GM21619 (cell line): ENCODE results near the gene MPHOSPH6.
"Not testable (repeated sequence)": the region's sequence is repeated elsewhere in the genome, so short reads cannot be mapped to it uniquely, and the experiment has no call there.

Experiments used
- ATAC-seq: cut with Tn5 transposase; IDR thresholded peaks from one replicate; pipeline ENCODE4 v1.9.1; 2021; ENCODE audit not compliant: unreplicated experiment

The MPHOSPH6 gene, protein sequence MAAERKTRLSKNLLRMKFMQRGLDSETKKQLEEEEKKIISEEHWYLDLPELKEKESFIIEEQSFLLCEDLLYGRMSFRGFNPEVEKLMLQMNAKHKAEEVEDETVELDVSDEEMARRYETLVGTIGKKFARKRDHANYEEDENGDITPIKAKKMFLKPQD

DNA sequence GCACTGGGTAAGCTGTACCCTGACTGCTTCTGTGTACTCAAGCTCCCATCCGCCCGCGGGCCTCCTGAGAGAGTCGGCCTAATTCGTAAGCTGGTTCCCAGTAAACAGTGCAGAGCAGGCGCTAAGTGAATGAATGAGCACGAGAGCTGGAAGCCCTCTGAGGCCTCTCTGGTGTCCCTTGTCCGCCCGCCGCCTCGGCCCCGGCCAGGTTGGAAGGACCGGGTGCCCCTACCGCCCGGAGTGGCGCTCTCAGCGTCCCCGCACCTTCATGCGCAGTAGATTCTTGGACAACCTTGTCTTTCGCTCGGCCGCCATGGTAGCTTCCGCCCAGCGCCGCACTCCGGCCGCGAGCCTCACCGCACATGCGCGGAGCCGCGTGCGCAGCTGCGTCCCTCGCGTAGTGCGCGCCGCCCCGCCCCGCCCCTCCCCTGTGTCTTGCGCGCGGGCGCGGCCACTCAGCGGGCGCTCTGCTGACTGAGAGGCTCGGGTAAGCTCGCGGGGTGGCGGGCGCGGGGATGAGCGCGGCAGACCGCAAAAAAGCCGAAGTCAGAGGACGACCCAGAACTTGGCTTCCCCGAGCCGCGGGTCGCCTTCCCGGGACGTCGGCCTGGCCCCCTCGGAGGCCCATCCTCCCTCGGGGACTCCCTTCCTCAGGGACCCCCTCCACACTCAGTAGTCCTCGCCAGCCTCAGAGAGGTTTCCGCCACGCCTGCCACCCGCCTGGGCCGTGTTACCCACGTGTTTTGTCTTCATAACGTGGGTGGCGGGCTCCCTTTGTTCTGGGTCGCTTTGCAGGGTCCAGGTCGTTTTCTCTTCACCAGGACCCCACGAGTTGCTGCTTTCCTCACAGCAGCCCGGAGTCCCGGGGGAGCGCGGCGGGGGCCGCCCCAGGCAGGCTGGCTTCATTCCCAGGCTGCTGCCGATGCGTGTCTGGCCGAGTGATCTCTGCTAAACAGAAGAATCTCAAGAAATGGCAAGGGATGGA, at the start of gene MPHOSPH6:
MPHOSPH6 (minus strand) TSS at position 364 of the 985 bp plus-strand sequence; CDS start at position 315, 49 bp downstream.
- ATAC-seq, result peak; percentile 93

DNA sequence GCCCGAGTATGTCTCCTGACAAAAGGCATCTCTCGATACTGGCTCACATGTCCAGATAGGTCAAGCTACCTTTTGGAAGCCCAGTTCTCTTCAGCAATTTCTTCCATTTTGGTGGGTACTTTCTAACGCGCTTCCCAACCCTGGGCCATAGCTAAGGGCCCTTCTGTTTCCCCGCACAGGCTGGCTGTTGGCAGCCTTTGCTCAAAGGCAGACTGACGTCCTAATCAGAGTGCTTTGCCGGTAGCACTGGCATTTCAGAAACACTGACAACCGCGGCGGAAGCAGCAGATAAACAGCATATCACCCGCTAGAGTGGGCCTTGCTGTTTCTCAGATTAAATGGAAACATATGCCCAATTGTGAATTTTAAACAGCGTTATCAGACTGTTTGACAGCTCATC, 49.3 kb upstream of the MPHOSPH6 start:
- ATAC-seq, result no peak

DNA sequence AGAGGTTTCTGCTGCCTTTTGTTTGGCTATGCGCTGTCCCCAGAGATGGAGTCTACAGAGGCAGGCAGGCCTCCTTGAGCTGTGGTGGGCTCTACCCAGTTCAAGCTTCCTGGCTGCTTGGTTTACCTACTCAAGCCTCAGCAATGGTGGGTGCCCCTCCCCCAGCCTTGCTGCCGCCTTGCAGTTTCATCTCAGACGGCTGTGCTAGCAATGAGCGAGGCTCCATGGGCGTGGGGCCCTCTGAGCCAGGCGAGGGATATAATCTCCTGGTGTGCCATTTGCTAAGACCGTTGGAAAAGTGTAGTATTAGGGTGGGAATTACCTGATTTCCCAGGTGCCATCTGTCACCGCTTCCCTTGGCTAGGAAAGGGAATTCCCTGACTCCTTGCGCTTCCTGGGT, 39.3 kb upstream of the MPHOSPH6 start:
- ATAC-seq, result not testable (repeated sequence)

DNA sequence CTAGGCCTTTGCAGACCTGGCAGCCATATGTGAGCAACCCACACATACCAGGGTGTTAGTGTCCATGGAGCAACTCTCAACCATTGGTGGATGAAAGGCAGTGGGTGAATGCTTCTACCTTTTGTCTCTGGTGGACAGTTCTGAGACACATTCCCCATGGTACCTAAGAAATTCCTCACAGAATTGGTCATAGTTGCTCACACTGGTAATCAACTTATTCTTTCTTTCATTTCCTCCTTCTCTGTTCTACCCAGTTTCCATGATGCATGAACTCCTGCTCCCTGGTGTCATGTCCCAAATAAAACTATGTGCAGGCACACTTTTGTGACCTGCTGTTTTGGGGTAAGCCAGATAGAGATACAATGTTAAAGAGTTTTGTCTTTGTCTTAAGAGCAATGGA, 33.2 kb upstream of the MPHOSPH6 start:
- no peak for ATAC-seq

DNA sequence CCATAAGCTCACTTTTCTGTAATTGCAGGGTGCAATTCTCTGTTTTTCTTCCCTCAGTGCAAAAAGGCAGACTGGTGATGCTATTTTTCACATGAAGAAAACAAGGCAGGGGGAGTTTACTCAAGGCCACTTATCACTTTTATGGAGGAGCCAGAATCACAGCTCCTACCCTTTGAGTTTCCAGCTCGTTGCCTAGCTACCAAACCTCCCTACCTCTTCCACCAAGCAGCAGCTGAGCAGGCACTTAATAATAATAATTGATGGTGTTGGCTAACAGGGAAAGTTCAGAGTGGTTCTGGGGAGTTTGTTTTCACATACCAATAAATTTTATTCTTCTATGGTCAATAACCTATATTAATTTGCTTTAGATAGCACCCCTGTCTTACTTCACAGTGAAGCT, 31.9 kb upstream of the MPHOSPH6 start:
- ATAC-seq, result no peak

DNA sequence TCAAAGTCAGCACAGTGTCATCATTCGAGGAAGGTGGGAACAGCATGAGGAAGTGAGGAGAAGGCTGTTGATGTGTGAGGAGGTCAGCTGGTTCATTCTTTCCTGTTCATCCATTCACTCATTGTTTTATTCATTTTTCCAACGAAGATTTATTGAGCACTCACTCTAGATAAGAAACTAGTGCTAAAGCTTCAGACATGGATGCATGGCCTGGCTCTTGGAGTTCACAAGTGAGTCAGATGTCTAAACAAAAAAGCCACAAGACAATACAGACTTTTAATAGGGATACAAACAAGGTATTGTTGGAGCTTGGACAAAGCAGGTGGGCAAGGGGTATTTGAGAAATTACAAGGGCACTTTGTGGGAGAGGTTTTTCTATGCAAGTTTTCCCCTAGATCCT, 31.3 kb upstream of the MPHOSPH6 start:
- ATAC-seq, result no peak

DNA sequence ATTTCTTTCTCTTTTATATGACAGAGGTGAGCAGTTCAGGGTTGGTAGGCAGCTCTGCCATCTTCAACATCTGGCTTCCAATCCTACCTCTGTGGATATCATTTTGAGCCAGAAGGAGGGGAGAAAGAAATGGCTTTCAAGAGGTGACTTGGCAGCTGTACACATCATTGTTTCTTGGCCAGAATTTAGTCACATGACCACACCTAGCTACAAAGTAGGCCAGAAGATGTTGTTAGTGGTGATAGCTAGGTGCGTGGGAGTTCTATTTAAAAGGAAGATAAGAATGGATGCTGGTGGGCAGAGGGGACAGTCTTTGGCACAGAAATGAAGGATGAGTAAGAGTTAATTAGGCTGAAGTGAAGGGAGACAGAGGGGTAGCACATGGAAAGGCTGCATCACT, 29.2 kb upstream of the MPHOSPH6 start:
- ATAC-seq, result no peak

DNA sequence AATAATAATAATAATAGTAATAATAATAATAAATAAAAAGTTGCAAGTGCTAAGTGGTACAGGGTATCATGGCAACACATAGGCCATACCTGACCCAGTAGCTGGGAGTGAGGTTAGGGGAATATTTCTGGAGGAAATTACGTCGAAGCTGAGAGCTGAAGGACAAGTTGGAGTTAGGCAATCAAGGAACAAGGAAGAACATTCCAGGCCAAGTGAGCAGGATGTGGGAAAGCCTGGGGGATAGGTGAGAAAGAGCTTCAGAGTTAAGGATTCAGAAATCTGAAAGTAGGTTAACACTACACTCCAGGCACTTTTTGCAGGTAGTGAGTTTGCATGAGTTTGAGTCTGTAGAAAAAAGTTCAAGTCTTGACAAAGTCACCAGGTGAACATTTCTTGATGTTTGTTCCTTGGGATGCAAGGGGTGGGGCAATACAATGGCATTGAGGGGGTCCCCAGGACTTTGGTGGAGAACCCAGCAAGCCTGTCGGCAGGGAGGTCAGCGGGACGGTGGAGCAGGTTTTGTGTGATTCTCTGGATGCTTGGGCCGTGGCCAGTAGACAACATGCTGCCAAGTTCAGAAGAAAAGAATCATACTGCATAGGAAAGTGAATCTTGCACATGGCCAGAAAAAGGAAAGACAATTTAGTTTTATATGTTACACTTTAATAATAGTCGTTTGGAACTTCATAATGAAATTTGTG, 27.7 kb upstream of the MPHOSPH6 start:
- no peak for ATAC-seq

DNA sequence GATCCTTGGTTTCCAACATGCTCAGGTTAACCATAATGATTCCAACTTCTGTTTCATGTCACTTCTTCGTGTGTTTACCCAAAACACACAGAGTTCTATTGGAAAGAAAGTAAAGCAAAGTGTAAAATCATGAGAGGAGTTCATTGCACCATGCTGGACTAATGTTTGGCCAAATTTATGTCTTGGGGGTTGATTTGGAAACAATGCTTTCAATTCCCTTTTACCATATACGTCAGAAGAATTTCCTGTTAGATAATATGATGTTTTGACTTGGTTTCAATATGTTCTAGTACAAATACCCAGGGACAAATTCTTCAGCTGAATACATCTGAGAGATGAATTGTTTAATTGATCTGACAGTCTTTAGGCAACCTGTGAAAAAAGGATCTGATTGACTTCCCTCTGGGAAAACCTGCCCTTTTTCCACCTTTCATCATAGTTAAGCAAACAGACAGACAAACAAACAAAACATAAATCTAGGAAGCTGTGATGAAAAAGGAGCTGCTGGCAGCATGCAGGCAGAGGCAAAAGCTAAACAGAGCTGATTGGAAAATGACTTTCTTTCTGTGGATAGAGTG, 26.0 kb upstream of the MPHOSPH6 start:
- no peak for ATAC-seq

DNA sequence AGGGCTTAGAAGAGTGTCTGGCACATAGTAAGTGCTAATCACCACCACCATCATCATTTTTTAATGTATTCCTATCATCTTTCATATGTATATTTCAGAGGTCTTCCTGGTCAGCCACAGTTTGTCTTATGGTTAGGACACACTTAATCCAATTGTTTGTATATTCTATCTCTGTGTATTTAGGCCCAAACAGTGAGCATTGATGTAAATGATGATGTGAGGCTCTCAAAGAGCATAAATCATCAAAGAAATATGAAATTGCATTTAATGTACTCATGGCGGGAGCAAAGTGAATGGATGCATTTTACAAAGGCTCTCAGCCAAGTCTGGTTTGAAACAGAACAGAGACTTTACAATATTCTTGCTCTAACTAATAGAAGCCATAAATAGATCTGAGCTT, 24.1 kb upstream of the MPHOSPH6 start:
- no peak for ATAC-seq

DNA sequence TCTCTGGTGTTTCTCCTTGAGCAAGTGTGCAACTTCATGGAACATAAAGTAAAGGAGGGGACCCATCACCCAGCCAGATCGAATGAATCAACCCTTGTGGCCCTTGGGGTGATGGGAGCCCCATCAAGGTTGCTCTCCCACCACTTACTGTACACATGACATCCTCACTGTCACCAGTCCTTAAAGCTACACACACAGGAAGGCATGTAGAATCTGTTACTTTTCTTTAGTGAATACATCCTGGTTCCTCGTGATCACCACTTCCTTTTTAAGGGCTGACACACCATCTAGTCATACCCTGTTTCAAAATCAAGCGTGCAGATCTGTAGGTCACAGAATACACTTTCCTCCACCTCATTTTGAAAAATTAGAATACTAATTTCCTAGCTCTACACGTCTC, 22.6 kb upstream of the MPHOSPH6 start:
- ATAC-seq, result peak; percentile 54

DNA sequence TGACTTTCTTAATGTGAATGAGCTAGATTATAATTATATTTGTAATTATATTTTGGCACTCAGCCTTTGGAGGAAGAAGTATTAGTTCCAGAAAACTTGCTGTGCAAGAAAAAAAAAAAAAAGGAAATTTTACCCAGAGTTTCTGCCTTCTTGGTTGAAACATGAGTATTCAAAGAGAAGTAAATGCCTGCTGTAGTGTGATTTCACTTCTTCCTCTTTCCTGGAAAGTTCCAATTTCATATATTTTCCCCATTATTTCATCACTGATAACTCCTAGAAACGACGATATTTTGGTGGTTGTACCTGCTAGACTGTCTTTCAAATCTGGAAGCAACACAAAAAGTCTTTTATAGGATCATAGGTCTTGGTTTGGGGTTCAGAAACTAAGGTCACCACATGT, 20.4 kb upstream of the MPHOSPH6 start:
- ATAC-seq, result no peak

DNA sequence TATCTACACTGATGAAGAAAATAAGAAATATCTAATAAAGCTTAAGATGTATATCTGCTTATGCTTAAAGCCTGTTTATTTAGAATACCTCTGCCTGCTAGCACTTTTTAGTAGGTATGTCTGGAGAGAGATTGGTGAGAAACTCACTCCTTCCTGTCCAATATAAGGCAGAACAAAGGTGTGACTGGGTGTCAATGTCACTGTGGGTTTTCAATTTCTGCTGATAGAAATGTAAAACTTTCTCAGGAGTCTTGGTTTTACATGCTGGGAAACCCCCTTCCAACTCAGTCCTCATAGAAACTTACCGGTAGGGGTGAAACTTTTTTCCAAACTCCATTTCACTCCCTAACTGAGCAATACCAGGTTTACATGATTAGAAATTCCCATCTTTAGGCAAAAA, 17.8 kb upstream of the MPHOSPH6 start:
- peak; percentile 60 for ATAC-seq

DNA sequence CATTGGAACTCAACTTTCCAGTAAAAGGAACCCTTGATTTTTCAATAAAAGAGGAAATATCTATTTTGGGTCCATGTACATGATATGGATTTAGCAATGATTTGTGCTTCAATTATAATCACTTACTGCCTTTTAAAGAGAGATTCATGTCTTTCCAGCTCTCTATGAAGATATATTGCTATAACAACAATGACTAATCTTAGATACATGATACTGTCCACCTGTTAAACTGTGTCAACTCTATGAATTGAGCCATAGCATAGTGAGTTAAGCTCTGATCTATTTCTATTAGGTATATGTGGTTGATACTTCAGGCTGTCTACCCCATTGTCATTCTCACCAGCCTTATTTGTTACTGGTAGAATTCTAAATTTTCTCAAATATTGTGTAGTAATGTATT, 15.0 kb upstream of the MPHOSPH6 start:
- ATAC-seq, result no peak

DNA sequence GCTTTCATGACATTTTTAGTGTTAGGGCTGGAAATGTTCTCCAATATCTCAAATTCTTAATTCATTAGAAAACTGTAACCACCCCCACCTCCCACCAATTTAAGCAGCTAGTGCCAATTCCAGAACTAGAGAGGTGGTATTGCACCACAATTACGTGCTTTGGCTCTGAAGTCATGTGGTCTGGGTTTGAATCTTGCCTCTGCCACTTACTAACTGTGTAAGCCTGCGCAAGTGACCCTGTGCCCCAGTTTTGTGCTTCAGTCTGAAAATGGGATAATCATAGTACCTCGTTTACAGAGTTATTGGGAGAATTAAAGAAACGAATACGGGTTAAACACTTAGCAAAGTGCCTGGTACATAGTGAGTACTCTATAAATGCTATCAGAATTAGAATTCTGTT, 14.2 kb upstream of the MPHOSPH6 start:
- ATAC-seq, result no peak

DNA sequence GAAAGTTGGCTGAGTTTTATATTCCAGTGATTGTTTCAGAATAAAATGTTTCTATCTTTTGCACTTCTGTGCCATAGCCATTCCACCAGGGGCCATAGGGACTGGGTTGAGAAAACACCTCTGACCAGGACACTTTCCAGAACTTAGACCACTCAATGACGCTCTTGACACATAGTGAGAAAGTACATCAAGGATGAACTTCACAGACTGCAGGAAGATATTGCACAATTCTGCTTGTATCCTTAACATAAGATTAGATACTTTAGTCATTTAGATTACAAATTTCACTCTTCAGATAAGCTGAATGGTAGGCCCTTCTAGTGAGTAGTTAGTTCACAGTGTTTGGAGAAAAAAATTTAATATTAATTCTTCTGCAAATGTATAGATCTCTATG, 13.0 kb upstream of the MPHOSPH6 start:
- no peak for ATAC-seq

DNA sequence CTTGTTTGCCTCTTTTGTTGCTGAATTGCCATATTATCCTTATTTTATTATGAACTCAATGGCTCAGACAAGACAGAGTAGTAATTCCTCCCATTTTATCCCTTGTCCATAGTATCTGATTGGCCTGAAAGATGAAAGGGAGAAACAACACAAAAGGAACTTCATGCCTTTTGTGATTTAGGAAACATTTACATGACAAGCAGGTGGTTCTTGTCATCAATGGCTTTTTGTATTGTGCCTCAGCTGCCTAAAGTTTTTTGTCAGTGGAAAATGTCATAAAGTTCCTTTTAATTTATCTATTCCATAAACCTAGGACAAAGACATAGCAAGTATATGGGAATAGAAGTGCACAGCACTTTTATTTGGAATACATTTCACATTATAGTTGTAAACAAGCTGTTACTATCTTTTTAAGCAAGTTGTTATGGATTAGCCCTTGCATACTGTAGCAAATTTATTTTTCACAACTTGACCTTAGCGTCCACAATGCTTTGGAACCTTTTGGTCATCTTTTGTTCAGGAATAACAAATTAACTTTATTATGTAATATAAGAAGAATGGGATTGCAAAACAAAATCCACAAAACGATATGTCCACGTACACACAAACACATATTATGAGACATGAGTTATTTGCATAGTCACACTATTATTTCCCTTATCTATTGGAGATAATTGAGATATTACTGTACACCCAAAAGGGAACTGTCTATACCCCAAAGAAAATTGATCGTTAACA, 12.4 kb upstream of the MPHOSPH6 start:
- no peak for ATAC-seq

DNA sequence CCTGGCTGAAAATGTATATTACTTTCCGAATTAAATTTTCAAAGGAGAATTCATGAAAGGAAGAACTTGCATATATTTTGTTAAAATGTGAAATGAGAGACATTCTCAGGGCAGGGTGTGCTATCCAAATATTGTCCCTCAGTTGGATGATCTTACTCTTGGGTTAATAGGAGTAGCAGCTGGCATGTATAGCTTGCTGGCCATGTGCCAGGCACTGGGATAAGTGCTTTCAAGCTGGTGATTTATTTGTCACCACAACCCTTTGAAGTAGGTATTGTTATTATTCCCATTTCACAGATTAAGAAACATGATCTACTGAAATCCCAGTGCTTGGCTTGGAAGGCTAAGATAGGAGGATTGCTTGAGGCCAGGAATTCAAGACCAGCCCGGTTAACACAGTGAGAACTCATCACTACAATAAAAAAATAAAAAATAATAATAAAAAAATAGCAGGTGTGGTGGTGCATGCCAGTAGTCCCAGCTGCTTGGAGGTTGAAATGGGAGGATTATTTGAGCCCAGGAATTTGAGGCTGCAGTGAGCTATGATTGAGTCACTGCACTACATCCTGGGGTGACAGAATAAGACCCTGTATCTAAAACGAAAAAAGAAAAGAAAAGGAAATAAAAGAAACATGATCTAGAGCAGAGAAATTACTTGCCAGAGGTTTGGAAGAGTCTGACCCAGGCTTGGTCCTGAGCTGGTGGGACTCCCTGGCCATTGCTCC, 11.6 kb upstream of the MPHOSPH6 start:
- no peak for ATAC-seq

DNA sequence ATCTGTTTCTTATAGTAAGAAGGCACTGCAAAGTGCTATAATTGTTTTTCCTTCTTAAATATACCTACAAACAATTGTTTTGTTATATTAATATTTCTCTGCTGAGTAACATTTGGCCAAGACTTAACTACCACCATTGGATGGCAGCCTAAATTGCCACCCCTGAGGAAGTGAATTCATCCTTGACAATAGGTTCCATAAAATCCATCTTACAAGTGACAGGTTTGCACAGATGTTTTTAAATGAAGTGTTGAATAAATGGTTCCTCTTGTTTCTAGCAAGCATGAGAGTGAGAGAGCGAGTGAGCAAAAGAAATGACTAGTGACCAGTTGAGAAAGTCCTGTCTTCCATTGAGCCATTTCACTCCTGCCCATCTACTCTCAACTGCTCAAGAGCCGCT, 8.3 kb upstream of the MPHOSPH6 start:
- no peak for ATAC-seq

DNA sequence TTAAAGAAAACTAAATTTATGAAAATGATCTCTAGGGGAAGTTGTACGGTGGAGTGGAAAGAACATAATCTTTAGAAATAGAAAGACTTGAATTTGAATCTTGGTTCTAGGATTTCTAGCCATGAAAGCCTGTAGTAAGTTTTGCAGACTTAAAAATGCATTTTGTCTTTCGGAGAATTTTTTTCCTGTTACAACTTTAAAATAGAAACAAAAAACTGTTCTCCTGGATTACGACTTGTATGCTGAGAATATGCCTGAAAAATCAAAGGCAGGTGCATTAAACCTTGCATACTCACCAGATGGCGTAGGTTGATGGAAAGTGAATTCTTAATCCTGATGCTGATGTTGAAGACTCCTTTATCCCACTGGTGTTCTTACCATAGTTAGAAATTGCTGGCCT, 7.5 kb upstream of the MPHOSPH6 start:
- no peak for ATAC-seq
